Tibial nerve (tissue), 3 donors: Measurements from ENCODE around the gene CH25H.

Experiments used
- POLR2A ChIP-seq, 2 donors: fragments of 450-650 bp; IDR thresholded peaks; one replicate each; pipeline ENCODE4 v1.6.1; 2017; ENCODE audit warnings: antibody characterized with exemption in 2 of 2, mild to moderate bottlenecking in 2 of 2, moderate library complexity in 2 of 2
- TF ChIP-seq, protein P1 (sequence below), 5 experiments: fragments of 200-600 bp in 3 of 5; fragments of 450-650 bp in 2 of 5; sonication (generic) in 3 of 5; IDR thresholded peaks; one replicate each; pipeline ENCODE4 v1.5.1; 2016 to 2019; ENCODE audit warnings: antibody characterized with exemption in 5 of 5, mild to moderate bottlenecking in 3 of 5, moderate library complexity in 2 of 5

DNA sequence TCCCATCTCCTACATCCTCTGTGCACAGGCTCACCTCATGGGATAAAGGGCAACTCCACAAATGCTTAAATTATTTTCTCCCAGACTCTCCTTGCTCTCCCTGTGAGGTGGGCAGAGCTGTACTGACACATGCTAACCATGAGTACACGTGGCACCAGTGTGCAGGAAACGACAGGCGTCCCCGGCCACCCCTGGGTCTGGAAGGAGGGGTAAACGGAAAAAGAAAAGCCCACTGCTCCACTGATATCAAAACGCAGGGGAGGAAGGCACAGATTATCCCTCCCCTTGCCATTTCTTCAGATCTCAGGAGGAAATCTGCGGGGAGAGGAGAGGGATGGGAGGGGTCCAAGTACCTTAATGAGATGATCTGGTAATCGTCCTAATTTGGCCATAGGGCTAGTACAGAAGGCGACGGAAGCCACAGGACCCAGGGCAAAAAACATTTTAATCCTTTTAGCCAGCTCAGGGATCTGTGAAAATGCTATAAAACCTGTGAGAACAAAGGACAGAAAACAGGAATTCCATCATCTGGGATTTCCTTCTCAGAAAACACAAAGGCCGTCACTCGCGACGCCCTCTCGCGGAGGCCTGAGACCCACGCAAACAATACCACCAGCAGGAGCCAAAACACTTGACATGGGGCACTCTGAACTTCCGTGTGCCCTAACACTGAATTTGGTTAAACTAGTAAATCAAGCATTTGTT lies 17.8 kb upstream of the CH25H start:
- TF ChIP-seq, protein P1, sequence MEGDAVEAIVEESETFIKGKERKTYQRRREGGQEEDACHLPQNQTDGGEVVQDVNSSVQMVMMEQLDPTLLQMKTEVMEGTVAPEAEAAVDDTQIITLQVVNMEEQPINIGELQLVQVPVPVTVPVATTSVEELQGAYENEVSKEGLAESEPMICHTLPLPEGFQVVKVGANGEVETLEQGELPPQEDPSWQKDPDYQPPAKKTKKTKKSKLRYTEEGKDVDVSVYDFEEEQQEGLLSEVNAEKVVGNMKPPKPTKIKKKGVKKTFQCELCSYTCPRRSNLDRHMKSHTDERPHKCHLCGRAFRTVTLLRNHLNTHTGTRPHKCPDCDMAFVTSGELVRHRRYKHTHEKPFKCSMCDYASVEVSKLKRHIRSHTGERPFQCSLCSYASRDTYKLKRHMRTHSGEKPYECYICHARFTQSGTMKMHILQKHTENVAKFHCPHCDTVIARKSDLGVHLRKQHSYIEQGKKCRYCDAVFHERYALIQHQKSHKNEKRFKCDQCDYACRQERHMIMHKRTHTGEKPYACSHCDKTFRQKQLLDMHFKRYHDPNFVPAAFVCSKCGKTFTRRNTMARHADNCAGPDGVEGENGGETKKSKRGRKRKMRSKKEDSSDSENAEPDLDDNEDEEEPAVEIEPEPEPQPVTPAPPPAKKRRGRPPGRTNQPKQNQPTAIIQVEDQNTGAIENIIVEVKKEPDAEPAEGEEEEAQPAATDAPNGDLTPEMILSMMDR (IDR thresholded peaks at IDR 0.05) = peak in 4 of 5 experiments; percentile 20 to 44 (median 37)
- TF ChIP-seq POLR2A (IDR thresholded peaks at IDR 0.05) = no peak
